Esophagus muscularis mucosa (tissue), 2 donors: ENCODE results near the gene TEX55.

Experiments used
- POLR2A ChIP-seq: fragments of 450-650 bp; IDR thresholded peaks from one replicate; pipeline ENCODE4 v1.6.1; 2017; ENCODE audit warnings: antibody characterized with exemption, moderate library complexity, mild to moderate bottlenecking, low read depth
- POLR2AphosphoS5 ChIP-seq, 2 donors: sonication (generic); formaldehyde crosslinking; IDR thresholded peaks; one replicate each; pipeline ENCODE4 v1.6.1; 2017; ENCODE audit warnings: antibody characterized with exemption in 2 of 2

DNA sequence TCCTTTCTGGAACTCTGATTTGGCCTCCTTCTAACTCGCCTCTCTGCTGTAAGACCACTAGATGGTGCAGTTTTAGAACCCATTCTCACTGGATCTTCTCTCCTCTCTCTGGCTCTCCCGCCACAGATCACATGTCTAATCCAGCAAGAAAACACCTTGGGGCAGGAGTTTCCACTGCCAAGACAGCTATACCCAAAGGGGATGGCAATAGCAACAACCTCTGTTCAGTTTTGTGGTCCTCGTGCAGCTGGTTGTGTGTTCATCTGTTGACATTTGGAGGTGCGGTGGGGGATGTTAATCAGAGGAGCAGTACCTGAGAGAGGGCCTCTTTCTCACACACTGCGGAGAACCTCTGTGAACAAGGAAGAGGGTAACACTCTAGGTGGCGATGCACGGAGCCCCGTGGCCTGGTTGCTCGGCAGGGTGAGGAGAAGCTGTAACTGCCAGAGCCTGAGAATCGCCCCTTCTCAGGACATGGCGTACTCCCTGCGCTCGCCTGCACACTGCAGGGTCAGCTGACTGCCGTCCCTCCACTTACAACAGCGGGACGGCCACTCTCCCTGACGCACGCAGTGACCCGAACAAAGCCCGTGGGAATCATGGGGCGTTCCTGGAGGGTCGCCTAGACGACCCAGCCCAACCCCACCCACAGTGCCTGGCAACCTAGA is at the start of gene TEX55:
- TF ChIP-seq POLR2AphosphoS5 (IDR thresholded peaks at IDR 0.05) (no peak), POLR2A (no peak)
